ENCODE measurements around the gene KCNC4.

GRCh38 chr1:110201157-110201825, 8.8 kb upstream of the KCNC4 start:
- TF ChIP-seq CTCF (IDR thresholded peaks at IDR 0.05), result no peak
- TF ChIP-seq POLR2A (IDR thresholded peaks at IDR 0.05), result no peak
- TF ChIP-seq POLR2AphosphoS5 (IDR thresholded peaks at IDR 0.05), result no peak
- no peak for TF ChIP-seq EP300 (IDR thresholded peaks at IDR 0.05)

All from stomach (tissue), 4 donors.